Karpas-422 (cell line): ENCODE results near the gene PNMA8B. TPM values are rescaled to one million over a fixed set of nuclear protein-coding genes. Genes with fewer than 3 reads are reported as not detected.

Source experiments
- DNase-seq: peaks from one replicate; pipeline ENCODE4 v3.0.0-alpha.2; 2015
- H2AFZ ChIP-seq: fragments of 200-600 bp; sonication (generic); 2 replicates; pipeline ENCODE4 v1.6.1; 2014; ENCODE audit warnings: antibody characterized with exemption, low read length, mixed read lengths
- H3K27ac ChIP-seq: fragments of 200-600 bp; sonication (generic); 2 replicates; pipeline ENCODE4 v1.5.1; 2014; ENCODE audit warnings: mild to moderate bottlenecking, low read length, moderate library complexity
- H3K27me3 ChIP-seq: fragments of 200-600 bp; sonication (generic); 2 replicates; pipeline ENCODE4 v1.6.1; 2014; ENCODE audit warnings: low read length, mixed read lengths
- H3K36me3 ChIP-seq: fragments of 200-600 bp; sonication (generic); 2 replicates; pipeline ENCODE4 v1.6.1; 2014; ENCODE audit warnings: low read length, mixed read lengths; ENCODE audit not compliant: insufficient read depth
- H3K4me1 ChIP-seq: fragments of 200-600 bp; sonication (generic); 2 replicates; pipeline ENCODE4 v1.6.1; 2014; ENCODE audit warnings: mild to moderate bottlenecking, low read length, mixed read lengths
- H3K4me2 ChIP-seq: fragments of 200-600 bp; sonication (generic); 2 replicates; pipeline ENCODE4 v1.6.1; 2014; ENCODE audit warnings: low read length, low read depth, mild to moderate bottlenecking; ENCODE audit not compliant: poor library complexity, severe bottlenecking
- H3K4me3 ChIP-seq: fragments of 200-600 bp; sonication (generic); 2 replicates; pipeline ENCODE4 v1.5.1; 2014; ENCODE audit warnings: mild to moderate bottlenecking, antibody characterized with exemption, low read length, mixed read lengths
- H3K79me2 ChIP-seq: fragments of 200-600 bp; sonication (generic); 2 replicates; pipeline ENCODE4 v1.6.1; 2014; ENCODE audit warnings: mild to moderate bottlenecking, low read length, mixed read lengths
- H3K9ac ChIP-seq: fragments of 200-600 bp; sonication (generic); 2 replicates; pipeline ENCODE4 v1.6.0; 2014; ENCODE audit warnings: low read length
- H3K9me2 ChIP-seq: fragments of 200-600 bp; sonication (generic), shearing (Covaris generic); replicated peaks from 2 replicates; pipeline ENCODE4 v1.6.0; 2014; ENCODE audit warnings: mild to moderate bottlenecking, low read length, moderate library complexity; ENCODE audit not compliant: insufficient read depth
- H3K9me3 ChIP-seq: fragments of 300-700, 200-600 bp; sonication (generic); 2 replicates; pipeline ENCODE4 v1.6.1; 2014; ENCODE audit warnings: low read length, mixed read lengths
- H4K20me1 ChIP-seq: fragments of 200-600 bp; sonication (generic); 2 replicates; pipeline ENCODE4 v1.6.1; 2014; ENCODE audit warnings: mild to moderate bottlenecking, antibody characterized with exemption, low read length, low read depth; ENCODE audit not compliant: insufficient read depth
- total RNA-seq: library from RNA; depleted of rRNA; stranded (reverse); fragments of >200 nt; shearing (Covaris generic); gene quantifications from 2 replicates; pipeline ENCODE4 v1.2.3, GENCODE V29; 2014; ENCODE audit warnings: low replicate concordance

PNMA8B gene
- total RNA-seq, 1 experiment from 2014 or later, result not detected

DNA sequence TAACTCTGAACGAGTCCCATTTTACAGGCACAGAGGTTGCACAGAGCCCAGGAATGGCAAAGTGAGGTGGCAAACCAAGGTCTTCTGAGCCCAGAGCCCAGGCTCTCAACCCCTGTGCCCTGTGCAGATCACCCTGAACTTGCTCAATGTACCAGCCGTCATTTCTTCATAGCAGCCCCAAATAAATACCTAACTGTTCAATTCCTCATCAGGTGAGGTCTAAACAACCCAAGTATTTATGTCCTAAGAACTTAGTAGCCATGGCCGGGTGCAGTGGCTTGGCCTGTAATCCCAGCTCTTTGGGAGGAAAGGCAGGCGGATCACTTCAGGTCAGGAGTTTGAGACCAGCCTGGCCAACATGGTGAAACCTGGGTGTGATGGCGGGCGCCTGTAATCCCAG, 21.8 kb upstream of the PNMA8B start:
- Histone ChIP-seq H3K9ac (no peak overlapping the region), H3K4me2 (no peak overlapping the region), H3K4me1 (peaks cover 17% of the 10 kb centered on the region), H3K9me2 (no peaks in the 10 kb centered on the region), H3K27me3 (no peaks in the 10 kb centered on the region), H3K9me3 (no peaks in the 10 kb centered on the region), H3K27ac (no peak overlapping the region), H3K36me3 (no peaks in the 10 kb centered on the region), H3K79me2 (no peaks in the 10 kb centered on the region), H4K20me1 (no peaks in the 10 kb centered on the region), H2AFZ (no peak overlapping the region), H3K4me3 (no peak overlapping the region)
- no peak for DNase-seq

DNA sequence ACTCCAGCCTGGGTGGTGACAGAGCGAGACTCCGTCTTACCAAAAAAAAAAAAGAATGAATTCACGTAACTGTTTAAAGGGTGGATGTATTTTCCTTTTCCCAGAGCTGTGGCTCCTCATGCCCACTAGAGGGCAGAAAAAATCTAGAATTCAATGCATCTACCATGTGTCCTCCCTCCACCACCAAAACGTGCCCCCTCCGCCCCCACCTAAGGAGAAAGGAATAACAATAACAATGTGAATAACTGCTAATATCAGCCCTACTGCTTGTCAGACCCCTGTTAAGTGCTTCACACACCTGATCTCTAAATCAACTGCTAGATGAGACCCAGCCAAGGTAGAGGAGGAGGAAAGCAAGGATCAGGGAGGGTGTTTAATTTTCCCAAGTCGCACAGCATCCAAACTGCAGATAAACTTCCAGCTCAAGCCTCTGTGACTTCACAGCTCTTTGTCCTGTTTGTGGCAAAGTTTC, 20.2 kb upstream of the PNMA8B start:
- DNase-seq, result peak; percentile 79
- peaks cover 17% of the 10 kb centered on the region for H3K4me1 ChIP-seq

GRCh38 chr19:46515290-46515609, 19.6 kb upstream of the PNMA8B start:
- no peak overlapping the region for H3K4me2 ChIP-seq

More for the DNA sequence above, 20.2 kb upstream of the PNMA8B start:
- H2AFZ ChIP-seq, result no peak overlapping the region
- H3K9me2 ChIP-seq, result no peaks in the 10 kb centered on the region
- H3K27me3 ChIP-seq, result no peaks in the 10 kb centered on the region
- H3K79me2 ChIP-seq, result no peaks in the 10 kb centered on the region
- H3K36me3 ChIP-seq, result no peaks in the 10 kb centered on the region
- no peak overlapping the region for H3K27ac ChIP-seq
- no peaks in the 10 kb centered on the region for H4K20me1 ChIP-seq
- peaks cover 6% of the 10 kb centered on the region; the same call in 1 of the 2 replicates for H3K9me3 ChIP-seq
- no peak overlapping the region for H3K4me3 ChIP-seq
- no peak overlapping the region for H3K9ac ChIP-seq
- H3K4me2 ChIP-seq, result no peak overlapping the region

GRCh38 chr19:46514589-46515289, 19.1 kb upstream of the PNMA8B start:
- Histone ChIP-seq H3K9ac (no peak overlapping the region), H3K4me2 (no peak overlapping the region), H4K20me1 (no peaks in the 10 kb centered on the region), H3K4me1 (peaks cover 7% of the 10 kb centered on the region), H2AFZ (no peak overlapping the region), H3K36me3 (no peaks in the 10 kb centered on the region), H3K27me3 (no peaks in the 10 kb centered on the region), H3K9me2 (no peaks in the 10 kb centered on the region), H3K4me3 (no peak overlapping the region), H3K27ac (no peak overlapping the region), H3K9me3 (peaks cover 6% of the 10 kb centered on the region; the same call in 1 of the 2 replicates), H3K79me2 (no peaks in the 10 kb centered on the region)
- peak; percentile 37 for DNase-seq

More at GRCh38 chr19:46515290-46515609, 19.6 kb upstream of the PNMA8B start:
- H3K4me3 ChIP-seq, result no peak overlapping the region
- H2AFZ ChIP-seq, result no peak overlapping the region
- H3K79me2 ChIP-seq, result no peaks in the 10 kb centered on the region
- no peak for DNase-seq
- no peaks in the 10 kb centered on the region for H4K20me1 ChIP-seq
- no peaks in the 10 kb centered on the region for H3K27me3 ChIP-seq
- H3K4me1 ChIP-seq, result peaks cover 12% of the 10 kb centered on the region
- H3K27ac ChIP-seq, result no peak overlapping the region
- no peak overlapping the region for H3K9ac ChIP-seq
- H3K9me3 ChIP-seq, result peaks cover 6% of the 10 kb centered on the region; the same call in 1 of the 2 replicates
- no peaks in the 10 kb centered on the region for H3K9me2 ChIP-seq
- no peaks in the 10 kb centered on the region for H3K36me3 ChIP-seq

DNA sequence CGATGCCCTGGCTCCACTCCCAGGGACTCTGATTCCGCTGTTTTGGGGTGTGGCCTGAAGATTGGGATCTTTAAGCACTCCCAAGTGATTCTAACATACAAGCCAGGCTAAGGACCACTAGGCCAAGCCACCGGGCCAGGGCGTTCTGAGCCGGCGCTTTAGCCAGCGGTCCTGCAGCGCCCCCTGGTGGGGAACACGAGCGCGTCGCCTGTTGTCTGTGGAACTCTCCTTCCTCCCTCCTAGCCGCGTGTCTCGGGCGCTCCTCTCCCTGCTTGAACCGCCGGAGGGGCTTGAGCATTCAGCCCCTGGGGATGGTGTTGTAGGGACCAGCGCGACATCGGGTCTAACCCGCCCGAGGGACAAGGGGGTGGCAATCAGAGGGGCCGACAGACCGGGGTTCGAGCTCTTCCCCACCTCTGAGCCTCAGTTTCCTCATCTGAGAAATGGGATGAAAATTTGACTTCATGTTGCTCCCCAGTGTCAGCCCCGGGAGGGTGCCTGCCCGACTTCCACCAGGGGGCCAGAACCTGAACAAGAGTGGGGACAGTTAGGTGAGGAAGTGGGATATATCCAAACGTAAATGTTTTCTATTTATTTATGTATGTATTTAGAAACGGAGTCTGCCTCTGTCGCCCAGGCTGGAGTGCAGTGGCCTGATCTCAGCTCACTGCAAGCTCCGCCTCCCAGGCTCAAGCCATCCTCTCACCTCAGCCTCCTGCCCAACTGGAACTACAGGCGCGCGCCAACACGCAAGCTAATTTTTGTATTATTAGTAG, 18.0 kb upstream of the PNMA8B start:
- Histone ChIP-seq H3K79me2 (no peaks in the 10 kb centered on the region), H4K20me1 (no peaks in the 10 kb centered on the region), H3K4me1 (no peaks in the 10 kb centered on the region), H3K27me3 (no peaks in the 10 kb centered on the region), H3K9me2 (no peaks in the 10 kb centered on the region), H3K27ac (no peak overlapping the region), H3K4me3 (no peak overlapping the region), H3K4me2 (no peak overlapping the region), H3K36me3 (no peaks in the 10 kb centered on the region), H3K9ac (no peak overlapping the region), H3K9me3 (peaks cover 6% of the 10 kb centered on the region; the same call in 1 of the 2 replicates), H2AFZ (no peak overlapping the region)
- DNase-seq, result peak; percentile 92

- no peaks in the 10 kb centered on the region for H3K9me2 ChIP-seq
- peaks cover 6% of the 10 kb centered on the region; the same call in 1 of the 2 replicates for H3K9me3 ChIP-seq
- no peak overlapping the region for H3K4me2 ChIP-seq
- H3K79me2 ChIP-seq, result no peaks in the 10 kb centered on the region
- H2AFZ ChIP-seq, result no peak overlapping the region
- DNase-seq, result no peak
- no peaks in the 10 kb centered on the region for H3K27me3 ChIP-seq
- no peak overlapping the region for H3K27ac ChIP-seq
- H3K36me3 ChIP-seq, result no peaks in the 10 kb centered on the region
- H3K9ac ChIP-seq, result no peak overlapping the region
- H3K4me1 ChIP-seq, result no peaks in the 10 kb centered on the region
- H4K20me1 ChIP-seq, result no peaks in the 10 kb centered on the region
- H3K4me3 ChIP-seq, result no peak overlapping the region
Observed at GRCh38 chr19:46511237-46511636, 15.6 kb upstream of the PNMA8B start.

DNA sequence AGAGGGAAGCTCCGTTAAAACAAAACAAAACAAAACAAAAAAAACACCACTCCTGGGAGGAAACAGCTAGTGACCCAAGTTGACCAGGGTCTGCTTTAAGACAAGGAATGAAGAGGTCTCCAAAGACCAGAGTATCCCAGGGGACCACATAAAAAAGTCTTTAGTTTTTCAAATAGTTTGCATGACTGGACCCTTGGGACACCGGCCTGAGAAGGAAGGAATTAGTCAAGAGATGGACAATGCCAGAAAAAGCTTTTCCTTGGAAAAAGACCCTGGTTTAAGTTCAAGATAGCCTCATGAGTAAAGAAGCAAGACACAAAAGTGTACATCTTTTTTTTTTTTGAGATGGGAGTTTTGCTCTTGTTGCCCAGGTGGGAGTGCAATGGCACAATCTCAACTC, 12.5 kb upstream of the PNMA8B start:
- no peak for DNase-seq
- no peak overlapping the region for H3K27ac ChIP-seq
- no peak overlapping the region for H3K9ac ChIP-seq
- H3K9me3 ChIP-seq, result peaks cover 6% of the 10 kb centered on the region; the same call in 1 of the 2 replicates
- no peaks in the 10 kb centered on the region for H3K36me3 ChIP-seq
- no peak overlapping the region for H2AFZ ChIP-seq
- H4K20me1 ChIP-seq, result no peaks in the 10 kb centered on the region
- H3K4me1 ChIP-seq, result no peaks in the 10 kb centered on the region
- no peaks in the 10 kb centered on the region for H3K9me2 ChIP-seq
- no peaks in the 10 kb centered on the region for H3K27me3 ChIP-seq
- H3K79me2 ChIP-seq, result no peaks in the 10 kb centered on the region
- no peak overlapping the region for H3K4me2 ChIP-seq
- H3K4me3 ChIP-seq, result no peak overlapping the region

GRCh38 chr19:46503848-46504453, 8.3 kb upstream of the PNMA8B start:
- no peak for DNase-seq
- Histone ChIP-seq H3K9me3 (no peaks in the 10 kb centered on the region), H3K4me1 (no peaks in the 10 kb centered on the region), H3K27me3 (no peaks in the 10 kb centered on the region), H3K27ac (no peak overlapping the region), H2AFZ (no peak overlapping the region), H3K36me3 (no peaks in the 10 kb centered on the region), H3K4me2 (no peak overlapping the region), H3K9me2 (no peaks in the 10 kb centered on the region), H3K4me3 (no peak overlapping the region), H3K9ac (no peak overlapping the region), H4K20me1 (no peaks in the 10 kb centered on the region), H3K79me2 (no peaks in the 10 kb centered on the region)
